Liver (tissue), 9 donors: ENCODE results near the gene PRKAR1B. TPM values are rescaled to one million over a fixed set of nuclear protein-coding genes. Genes with fewer than 3 reads are reported as not detected.

Experiments used
- DNase-seq: peaks from one replicate; pipeline ENCODE4 v3.0.0-alpha.2; 2017; ENCODE audit warnings: low spot score
- H3K27ac ChIP-seq, 2 donors: one replicate each; pipeline ENCODE4 v1.7.0; 2013; ENCODE audit warnings: inconsistent platforms in 2 of 2, low read length in 2 of 2, control low read depth in 1 of 2, low read depth in 1 of 2, mild to moderate bottlenecking in 1 of 2
- H3K27me3 ChIP-seq, 4 donors: one replicate each; pipeline versions ENCODE4 v1.6.1 to v1.7.0; 2013; ENCODE audit warnings: low read length in 3 of 4, inconsistent platforms in 1 of 4, mild to moderate bottlenecking in 1 of 4, moderate library complexity in 1 of 4; ENCODE audit not compliant: control insufficient read depth in 4 of 4, insufficient read depth in 4 of 4
- H3K36me3 ChIP-seq, 4 donors: one replicate each; pipeline versions ENCODE4 v1.6.1 to v1.7.0; 2013; ENCODE audit warnings: low read length in 3 of 4, mild to moderate bottlenecking in 3 of 4, low read depth in 1 of 4, moderate library complexity in 1 of 4; ENCODE audit not compliant: control insufficient read depth in 4 of 4, insufficient read depth in 3 of 4
- H3K4me1 ChIP-seq, 4 donors: one replicate each; pipeline versions ENCODE4 v1.6.1 to v1.7.0; 2013; ENCODE audit warnings: low read length in 3 of 4, mild to moderate bottlenecking in 3 of 4, moderate library complexity in 1 of 4; ENCODE audit not compliant: control insufficient read depth in 4 of 4, insufficient read depth in 4 of 4
- H3K4me3 ChIP-seq, 3 donors: one replicate each; pipeline versions ENCODE4 v1.6.1 to v1.7.0; 2013; ENCODE audit warnings: low read length in 3 of 3, control low read depth in 1 of 3, low read depth in 1 of 3, mild to moderate bottlenecking in 1 of 3
- H3K9ac ChIP-seq, 2 donors: one replicate each; pipeline ENCODE4 v1.7.0; 2013; ENCODE audit warnings: low read length in 2 of 2, mild to moderate bottlenecking in 2 of 2, moderate library complexity in 2 of 2, control low read depth in 1 of 2, low read depth in 1 of 2
- H3K9me3 ChIP-seq, 4 donors: one replicate each; pipeline versions ENCODE4 v1.6.1 to v1.7.0; 2013; ENCODE audit warnings: low read length in 3 of 4; ENCODE audit not compliant: control insufficient read depth in 4 of 4
- EGR1 ChIP-seq, 2 donors: IDR thresholded peaks; 2 replicates each; pipeline ENCODE4 v1.6.1; 2016 to 2018; ENCODE audit warnings: antibody characterized with exemption in 2 of 2, low read depth in 2 of 2
- FOXA2 ChIP-seq: IDR thresholded peaks from 2 replicates; pipeline ENCODE4 v1.6.1; 2016; ENCODE audit warnings: antibody characterized with exemption
- GABPA ChIP-seq, 2 donors: IDR thresholded peaks in 1 of 2; conservative IDR thresholded peaks in 1 of 2; 2 replicates each; pipeline ENCODE4 v1.6.1; 2016; ENCODE audit warnings: antibody characterized with exemption in 2 of 2, mild to moderate bottlenecking in 1 of 2, moderate library complexity in 1 of 2
- HNF4G ChIP-seq: IDR thresholded peaks from 2 replicates; pipeline ENCODE4 v1.6.1; 2016; ENCODE audit warnings: antibody characterized with exemption
- JUND ChIP-seq, 2 donors: IDR thresholded peaks; 2 replicates each; pipeline ENCODE4 v1.6.1; 2016; ENCODE audit warnings: antibody characterized with exemption in 2 of 2
- RAD21 ChIP-seq, 2 donors: IDR thresholded peaks; 2 replicates each; pipeline ENCODE4 v1.6.1; 2016; ENCODE audit warnings: antibody characterized with exemption in 2 of 2, mild to moderate bottlenecking in 2 of 2
- REST ChIP-seq: IDR thresholded peaks from 2 replicates; pipeline ENCODE4 v1.6.1; 2016; ENCODE audit warnings: antibody characterized with exemption, mild to moderate bottlenecking
- SP1 ChIP-seq: IDR thresholded peaks from 2 replicates; pipeline ENCODE4 v1.6.1; 2018; ENCODE audit warnings: antibody characterized with exemption, mild to moderate bottlenecking
- WGBS: extraction: QIAGEN DNeasy Blood & Tissue Kit; methylation state at CpG from one replicate; pipeline ENCODE4 v1.1.7; 2013; 5-methylcytosine and 5-hydroxymethylcytosine counted together
- polyA plus RNA-seq, 2 donors: library from polyadenylated mRNA; stranded (reverse) in 1 of 2; unstranded in 1 of 2; fragments of 200-250 nt in 1 of 2; fragments of >200 nt in 1 of 2; fragmentation: Nextera tagmentation in 1 of 2; extraction: Ambion mirVana in 1 of 2; gene quantifications; one replicate each; pipeline versions ENCODE4 v1.2.1 to v1.2.3, GENCODE V29; 2013 to 2015
- total RNA-seq, 2 donors: library from RNA; depleted of rRNA; stranded (reverse); fragments of >200 nt; gene quantifications; one replicate each; pipeline ENCODE4 v1.2.3, GENCODE V29; 2014
- TF ChIP-seq, protein P1 (sequence below): fragments of 150-350 bp; IDR thresholded peaks from 2 replicates; pipeline ENCODE4 v1.5.1; 2017; ENCODE audit warnings: improper control_type of control experiment, low read depth, low read length; ENCODE audit not compliant: missing input control
- donor health status: healthy.
- donor health status: healthy.
- donor health status: healthy.
- donor health status: healthy.
- donor health status: healthy.

PRKAR1B gene
- total and polyA plus RNA-seq, 4 donors, result 11.1 to 14.4 (median 12.4) TPM

GRCh38 chr7:776381-776780, 49.3 kb upstream of the PRKAR1B start (continued):
- no peak for TF ChIP-seq HNF4G

- no peak overlapping the region for H3K4me3 ChIP-seq
- H3K9me3 ChIP-seq, result no peaks in the 10 kb centered on the region
- no peak overlapping the region for H3K9ac ChIP-seq
- no peaks in the 10 kb centered on the region for H3K4me1 ChIP-seq
- no peaks in the 10 kb centered on the region for H3K27me3 ChIP-seq
- TF ChIP-seq FOXA2, result no peak
- no peak for TF ChIP-seq GABPA (IDR thresholded peaks at IDR 0.05 in 1 of 2, conservative IDR thresholded peaks at IDR 0.05 in 1 of 2)
- no peak for TF ChIP-seq HNF4G
- TF ChIP-seq, protein P1, sequence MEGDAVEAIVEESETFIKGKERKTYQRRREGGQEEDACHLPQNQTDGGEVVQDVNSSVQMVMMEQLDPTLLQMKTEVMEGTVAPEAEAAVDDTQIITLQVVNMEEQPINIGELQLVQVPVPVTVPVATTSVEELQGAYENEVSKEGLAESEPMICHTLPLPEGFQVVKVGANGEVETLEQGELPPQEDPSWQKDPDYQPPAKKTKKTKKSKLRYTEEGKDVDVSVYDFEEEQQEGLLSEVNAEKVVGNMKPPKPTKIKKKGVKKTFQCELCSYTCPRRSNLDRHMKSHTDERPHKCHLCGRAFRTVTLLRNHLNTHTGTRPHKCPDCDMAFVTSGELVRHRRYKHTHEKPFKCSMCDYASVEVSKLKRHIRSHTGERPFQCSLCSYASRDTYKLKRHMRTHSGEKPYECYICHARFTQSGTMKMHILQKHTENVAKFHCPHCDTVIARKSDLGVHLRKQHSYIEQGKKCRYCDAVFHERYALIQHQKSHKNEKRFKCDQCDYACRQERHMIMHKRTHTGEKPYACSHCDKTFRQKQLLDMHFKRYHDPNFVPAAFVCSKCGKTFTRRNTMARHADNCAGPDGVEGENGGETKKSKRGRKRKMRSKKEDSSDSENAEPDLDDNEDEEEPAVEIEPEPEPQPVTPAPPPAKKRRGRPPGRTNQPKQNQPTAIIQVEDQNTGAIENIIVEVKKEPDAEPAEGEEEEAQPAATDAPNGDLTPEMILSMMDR, result peak; percentile 83
- no peak for TF ChIP-seq JUND (IDR thresholded peaks at IDR 0.05)
- peak; percentile 81 to 94 for TF ChIP-seq RAD21 (IDR thresholded peaks at IDR 0.05)
- no peak for TF ChIP-seq REST
- H3K36me3 ChIP-seq, result peaks cover 0 to 16% (median 5%) of the 10 kb centered on the region in 4 donors
- H3K27ac ChIP-seq, result no peak overlapping the region
- 74% methylated on average over 65 of the region's 65 CpGs for WGBS
- DNase-seq, result peak; percentile 73
Measured at GRCh38 chr7:774161-775109, 47.4 kb upstream of the PRKAR1B start.

GRCh38 chr7:773622-773915, 46.5 kb upstream of the PRKAR1B start:
- Histone ChIP-seq H3K27ac (no peak overlapping the region), H3K27me3 (no peaks in the 10 kb centered on the region), H3K4me1 (no peaks in the 10 kb centered on the region), H3K9me3 (no peaks in the 10 kb centered on the region), H3K9ac (no peak overlapping the region), H3K36me3 (peaks cover 0 to 20% (median 5%) of the 10 kb centered on the region in 4 donors), H3K4me3 (no peak overlapping the region)
- TF ChIP-seq SP1 (no peak), JUND (IDR thresholded peaks at IDR 0.05) (no peak), HNF4G (no peak), EGR1 (IDR thresholded peaks at IDR 0.05; ENCODE audit: low read depth in 2 of 2) (no peak)
- DNase-seq, result no peak
- 98% methylated on average over 12 of the region's 12 CpGs for WGBS
